Renal pelvis (tissue), 4 donors: ENCODE data around the gene CLEC19A. TPM values are rescaled to one million over a fixed set of nuclear protein-coding genes. Genes with fewer than 3 reads are reported as not detected.

Experiments used
- DNase-seq: peaks from one replicate; pipeline ENCODE4 v3.0.0-alpha.2; 2013
- polyA plus RNA-seq, 3 donors: library from polyadenylated mRNA; unstranded; fragments of 120-200 nt; gene quantifications; one replicate each; pipeline ENCODE4 v1.2.1, GENCODE V29; 2013; ENCODE audit not compliant: insufficient read length in 3 of 3

The CLEC19A gene
- polyA plus RNA-seq, 3 donors = 0.06 to 0.09 TPM; not detected in 1

GRCh38 chr16:19323596-19323995 lies 38.1 kb downstream of the CLEC19A start:
- DNase-seq = no peak

GRCh38 chr16:19328364-19328763 lies 42.8 kb downstream of the CLEC19A start:
- no peak for DNase-seq

GRCh38 chr16:19329932-19330331 lies 44.4 kb downstream of the CLEC19A start:
- DNase-seq = no peak

- no peak for DNase-seq
Observed at GRCh38 chr16:19330841-19331397, 45.4 kb downstream of the CLEC19A start.

GRCh38 chr16:19331794-19332193 lies 46.3 kb downstream of the CLEC19A start:
- DNase-seq = no peak

GRCh38 chr16:19338335-19338734 lies 52.8 kb downstream of the CLEC19A start:
- no peak for DNase-seq

GRCh38 chr16:19344224-19344801 lies 58.8 kb downstream of the CLEC19A start:
- no peak for DNase-seq

GRCh38 chr16:19344980-19345379 lies 59.4 kb downstream of the CLEC19A start:
- DNase-seq = no peak

GRCh38 chr16:19346335-19346922 lies 60.9 kb downstream of the CLEC19A start:
- no peak for DNase-seq

GRCh38 chr16:19348125-19348524 lies 62.6 kb downstream of the CLEC19A start:
- DNase-seq = no peak

- DNase-seq = peak; percentile 21
Observed at GRCh38 chr16:19348578-19349315, 63.2 kb downstream of the CLEC19A start.

GRCh38 chr16:19354371-19354770 lies 68.8 kb downstream of the CLEC19A start:
- no peak for DNase-seq

GRCh38 chr16:19356024-19356952 lies 70.8 kb downstream of the CLEC19A start:
- no peak for DNase-seq

- DNase-seq = no peak
Observed at GRCh38 chr16:19359556-19359955, 74.0 kb downstream of the CLEC19A start.

Other genes with a start within 250 kb of the CLEC19A start
- 10 to 100 TPM; 33.7 to 39.2 (median 34.2) TPM for gene COQ7, start 218.1 kb upstream of the CLEC19A start, polyA plus RNA-seq
- gene ITPRIPL2, start 171.8 kb upstream of the CLEC19A start, polyA plus RNA-seq = 10 to 100 TPM; 15.6 to 18.1 (median 16.9) TPM
- 10 to 100 TPM; 10.2 to 13.6 (median 11.2) TPM for gene SYT17, start 117.5 kb upstream of the CLEC19A start, polyA plus RNA-seq
- under 1 TPM; 0.26 to 0.81 (median 0.36) TPM for gene TMC5, start 132.2 kb downstream of the CLEC19A start, polyA plus RNA-seq
- 10 to 100 TPM; 60.0 to 67.8 (median 62.7) TPM for gene GDE1, start 236.4 kb downstream of the CLEC19A start, polyA plus RNA-seq
- 10 to 100 TPM; 21.6 to 39.0 (median 37.1) TPM for gene CCP110, start 238.2 kb downstream of the CLEC19A start, polyA plus RNA-seq